Osteocyte (in vitro differentiated cells): ENCODE measurements around the gene CCNDBP1. TPM values are rescaled to one million over a fixed set of nuclear protein-coding genes. Genes with fewer than 3 reads are reported as not detected.
"Not testable (repeated sequence)": the region's sequence is repeated elsewhere in the genome, so short reads cannot be mapped to it uniquely, and the experiment has no call there.

Experiments
- DNase-seq: peaks from one replicate; pipeline ENCODE4 v3.0.0; 2021; ENCODE audit warnings: mixed read lengths; ENCODE audit not compliant: unreplicated experiment; ENCODE audit errors: extremely low spot score
- H3K27ac Mint-ChIP-seq: one replicate; pipeline ENCODE4 v1.8.0; 2021; ENCODE audit warnings: mild to moderate bottlenecking, mixed read lengths; ENCODE audit not compliant: unreplicated experiment
- H3K27me3 Mint-ChIP-seq: one replicate; pipeline ENCODE4 v1.8.0; 2021; ENCODE audit warnings: mixed read lengths; ENCODE audit not compliant: unreplicated experiment
- H3K36me3 Mint-ChIP-seq: one replicate; pipeline ENCODE4 v1.8.0; 2021; ENCODE audit warnings: mixed read lengths; ENCODE audit not compliant: unreplicated experiment
- H3K4me1 Mint-ChIP-seq: one replicate; pipeline ENCODE4 v1.8.0; 2021; ENCODE audit warnings: mixed read lengths; ENCODE audit not compliant: unreplicated experiment
- H3K4me3 Mint-ChIP-seq: one replicate; pipeline ENCODE4 v1.8.0; 2021; ENCODE audit warnings: mild to moderate bottlenecking, moderate library complexity, mixed read lengths; ENCODE audit not compliant: unreplicated experiment
- H3K9me3 Mint-ChIP-seq: one replicate; pipeline ENCODE4 v1.8.0; 2021; ENCODE audit warnings: mixed read lengths; ENCODE audit not compliant: unreplicated experiment
- total RNA-seq: library from RNA; stranded (reverse); gene quantifications from 2 replicates; pipeline ENCODE4 v1.2.1, GENCODE V29; 2021
- TF ChIP-seq, protein P1 (sequence below): fragments of 200-600 bp; sonication (generic); IDR thresholded peaks from 2 replicates; pipeline ENCODE4 v1.5.0; 2021; ENCODE audit warnings: antibody characterized with exemption, mild to moderate bottlenecking, moderate library complexity

Gene CCNDBP1
- total RNA-seq, 1 donor from 2014 or later: 39.6 TPM

DNA sequence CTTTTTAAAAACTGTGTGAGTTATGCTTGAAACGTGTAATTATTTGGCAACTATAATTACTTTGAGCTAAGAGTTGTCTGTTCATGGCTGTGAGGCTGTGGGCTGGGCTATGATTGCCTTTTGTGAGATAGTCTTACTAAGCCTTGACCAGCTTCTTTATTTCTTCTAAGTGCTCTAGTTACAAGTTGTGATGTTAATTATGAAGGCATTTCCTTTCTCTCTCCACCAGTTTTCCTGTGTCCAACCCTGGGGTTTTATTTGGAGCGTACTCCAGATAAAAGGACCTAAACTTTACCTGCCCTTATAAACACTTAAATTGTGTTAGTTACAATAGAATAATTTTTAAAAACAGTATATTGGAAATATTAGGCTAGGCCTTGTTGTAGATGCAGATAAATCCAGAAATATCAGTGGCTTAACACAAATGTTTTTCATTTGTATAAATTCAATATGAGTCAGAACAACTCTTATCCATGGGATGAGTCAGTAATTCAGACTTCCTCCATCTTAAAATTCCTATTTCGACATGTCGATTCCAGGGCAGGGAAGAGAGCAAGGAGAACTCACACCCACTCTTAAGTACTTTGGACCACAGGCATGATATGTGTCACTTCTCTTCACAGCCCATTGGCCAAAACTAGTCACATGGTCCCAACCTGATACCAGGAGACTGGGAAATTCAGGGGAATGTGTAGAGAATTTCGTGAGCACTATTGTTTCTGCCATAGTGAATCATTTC lies 34.8 kb upstream of the CCNDBP1 start:
- H3K36me3 Mint-ChIP-seq: peaks cover 40% of the 10 kb centered on the region
- no peak for DNase-seq

DNA sequence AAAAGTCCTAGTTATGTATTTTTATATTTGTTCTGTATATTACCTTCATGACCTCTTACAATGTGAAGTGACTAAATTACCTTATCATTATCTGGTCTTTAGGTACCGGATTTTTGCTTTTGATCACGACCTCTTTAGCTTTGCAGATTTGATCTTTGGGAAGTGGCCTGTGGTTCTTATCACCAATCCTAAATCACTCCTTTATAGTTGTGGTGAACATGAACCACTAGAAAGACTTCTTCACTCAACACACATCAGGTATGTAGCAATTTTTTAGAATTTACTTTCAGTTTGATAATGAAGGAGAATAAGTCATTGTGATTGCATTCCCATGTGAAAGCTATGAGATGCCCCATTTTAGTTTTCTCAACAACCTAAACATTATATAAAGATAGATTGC lies 33.5 kb upstream of the CCNDBP1 start:
- DNase-seq: no peak
- no peaks in the 10 kb centered on the region for H3K9me3 Mint-ChIP-seq
- H3K4me1 Mint-ChIP-seq: peaks cover 7% of the 10 kb centered on the region
- no peak overlapping the region for H3K4me3 Mint-ChIP-seq
- no peaks in the 10 kb centered on the region for H3K27me3 Mint-ChIP-seq
- TF ChIP-seq, protein P1, sequence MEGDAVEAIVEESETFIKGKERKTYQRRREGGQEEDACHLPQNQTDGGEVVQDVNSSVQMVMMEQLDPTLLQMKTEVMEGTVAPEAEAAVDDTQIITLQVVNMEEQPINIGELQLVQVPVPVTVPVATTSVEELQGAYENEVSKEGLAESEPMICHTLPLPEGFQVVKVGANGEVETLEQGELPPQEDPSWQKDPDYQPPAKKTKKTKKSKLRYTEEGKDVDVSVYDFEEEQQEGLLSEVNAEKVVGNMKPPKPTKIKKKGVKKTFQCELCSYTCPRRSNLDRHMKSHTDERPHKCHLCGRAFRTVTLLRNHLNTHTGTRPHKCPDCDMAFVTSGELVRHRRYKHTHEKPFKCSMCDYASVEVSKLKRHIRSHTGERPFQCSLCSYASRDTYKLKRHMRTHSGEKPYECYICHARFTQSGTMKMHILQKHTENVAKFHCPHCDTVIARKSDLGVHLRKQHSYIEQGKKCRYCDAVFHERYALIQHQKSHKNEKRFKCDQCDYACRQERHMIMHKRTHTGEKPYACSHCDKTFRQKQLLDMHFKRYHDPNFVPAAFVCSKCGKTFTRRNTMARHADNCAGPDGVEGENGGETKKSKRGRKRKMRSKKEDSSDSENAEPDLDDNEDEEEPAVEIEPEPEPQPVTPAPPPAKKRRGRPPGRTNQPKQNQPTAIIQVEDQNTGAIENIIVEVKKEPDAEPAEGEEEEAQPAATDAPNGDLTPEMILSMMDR: no peak
- peaks cover 38% of the 10 kb centered on the region for H3K36me3 Mint-ChIP-seq
- no peak overlapping the region for H3K27ac Mint-ChIP-seq

More for the DNA sequence above, 34.8 kb upstream of the CCNDBP1 start:
- H3K4me3 Mint-ChIP-seq: no peak overlapping the region
- peak overlapping the region; percentile 59 for H3K27ac Mint-ChIP-seq
- TF ChIP-seq, protein P1: no peak
- H3K9me3 Mint-ChIP-seq: no peaks in the 10 kb centered on the region
- H3K4me1 Mint-ChIP-seq: peaks cover 7% of the 10 kb centered on the region
- no peaks in the 10 kb centered on the region for H3K27me3 Mint-ChIP-seq

DNA sequence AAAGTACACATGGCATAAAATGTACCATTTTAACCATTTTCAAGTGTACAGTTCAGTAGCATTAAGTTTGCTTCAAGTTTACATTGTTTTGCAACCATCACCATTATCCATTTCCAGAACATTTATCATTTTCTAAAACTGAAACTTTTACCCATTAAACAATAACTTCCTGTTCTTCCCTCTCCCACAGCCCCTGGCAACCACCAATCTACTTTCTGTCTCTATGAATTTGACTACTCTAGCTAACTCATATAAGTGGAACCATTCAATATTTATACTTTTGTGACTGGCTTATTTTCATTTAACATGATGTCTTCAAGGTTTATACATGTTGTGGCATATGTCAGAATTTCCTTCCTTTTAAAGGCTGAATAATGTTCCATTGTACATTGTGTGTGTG lies 31.9 kb upstream of the CCNDBP1 start:
- Mint-ChIP-seq H3K9me3 (no peaks in the 10 kb centered on the region), H3K4me3 (no peak overlapping the region), H3K4me1 (peaks cover 7% of the 10 kb centered on the region), H3K36me3 (peaks cover 41% of the 10 kb centered on the region), H3K27ac (peak overlapping the region; percentile 5), H3K27me3 (no peaks in the 10 kb centered on the region)
- DNase-seq: no peak
- TF ChIP-seq, protein P1: no peak

DNA sequence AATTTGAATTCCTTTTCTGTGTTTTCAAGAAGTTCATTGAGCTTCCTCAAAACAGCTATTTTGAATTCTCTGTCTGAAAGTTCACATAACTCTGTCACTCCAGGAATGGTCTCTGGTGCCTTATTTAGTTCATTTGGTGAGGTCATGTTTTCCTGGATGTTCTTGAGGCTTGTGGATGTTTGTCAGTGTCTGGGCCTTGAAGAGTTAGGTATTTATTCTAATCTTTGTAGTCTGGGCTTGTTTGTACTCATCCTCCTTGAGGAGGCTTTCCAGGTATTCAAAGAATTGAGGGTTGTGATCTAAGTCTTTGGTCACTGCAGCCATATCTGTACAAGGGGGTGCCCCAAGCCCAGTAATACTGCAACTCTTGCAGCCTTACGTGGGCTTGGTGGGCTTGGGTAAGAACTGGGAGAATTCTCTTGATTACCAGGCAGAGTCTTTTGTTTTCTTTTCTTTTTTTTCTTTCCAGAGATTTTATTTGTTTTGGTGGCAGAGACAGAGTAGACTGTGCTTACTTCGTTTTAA lies 19.3 kb upstream of the CCNDBP1 start:
- DNase-seq: no peak
- Mint-ChIP-seq H3K4me1 (peaks cover 32% of the 10 kb centered on the region), H3K27me3 (no peaks in the 10 kb centered on the region), H3K9me3 (no peaks in the 10 kb centered on the region), H3K36me3 (peaks cover 15% of the 10 kb centered on the region), H3K4me3 (no peak overlapping the region), H3K27ac (no peak overlapping the region)
- TF ChIP-seq, protein P1: no peak

DNA sequence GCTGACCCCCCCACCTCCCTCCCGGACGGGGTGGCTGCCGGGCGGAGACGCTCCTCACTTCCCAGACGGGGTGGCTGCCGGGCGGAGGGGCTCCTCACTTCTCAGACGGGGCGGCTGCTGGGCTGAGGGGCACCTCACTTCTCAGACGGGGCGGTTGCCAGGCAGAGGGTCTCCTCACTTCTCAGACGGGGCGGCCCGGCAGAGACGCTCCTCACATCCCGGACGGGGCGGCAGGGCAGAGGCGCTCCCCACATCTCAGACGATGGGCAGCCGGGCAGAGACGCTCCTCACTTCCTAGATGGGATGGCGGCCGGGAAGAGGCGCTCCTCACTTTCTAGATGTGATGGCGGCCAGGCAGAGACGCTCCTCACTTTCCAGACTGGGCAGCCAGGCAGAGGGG lies 17.9 kb upstream of the CCNDBP1 start:
- Mint-ChIP-seq H3K36me3 (peaks cover 18% of the 10 kb centered on the region), H3K4me1 (peaks cover 32% of the 10 kb centered on the region)
- not testable (repeated sequence) for DNase-seq, H3K9me3 Mint-ChIP-seq, H3K27me3 Mint-ChIP-seq, H3K27ac Mint-ChIP-seq, H3K4me3 Mint-ChIP-seq
